ENCODE measurements around the gene TBC1D9B.

TBC1D9B gene

DNA sequence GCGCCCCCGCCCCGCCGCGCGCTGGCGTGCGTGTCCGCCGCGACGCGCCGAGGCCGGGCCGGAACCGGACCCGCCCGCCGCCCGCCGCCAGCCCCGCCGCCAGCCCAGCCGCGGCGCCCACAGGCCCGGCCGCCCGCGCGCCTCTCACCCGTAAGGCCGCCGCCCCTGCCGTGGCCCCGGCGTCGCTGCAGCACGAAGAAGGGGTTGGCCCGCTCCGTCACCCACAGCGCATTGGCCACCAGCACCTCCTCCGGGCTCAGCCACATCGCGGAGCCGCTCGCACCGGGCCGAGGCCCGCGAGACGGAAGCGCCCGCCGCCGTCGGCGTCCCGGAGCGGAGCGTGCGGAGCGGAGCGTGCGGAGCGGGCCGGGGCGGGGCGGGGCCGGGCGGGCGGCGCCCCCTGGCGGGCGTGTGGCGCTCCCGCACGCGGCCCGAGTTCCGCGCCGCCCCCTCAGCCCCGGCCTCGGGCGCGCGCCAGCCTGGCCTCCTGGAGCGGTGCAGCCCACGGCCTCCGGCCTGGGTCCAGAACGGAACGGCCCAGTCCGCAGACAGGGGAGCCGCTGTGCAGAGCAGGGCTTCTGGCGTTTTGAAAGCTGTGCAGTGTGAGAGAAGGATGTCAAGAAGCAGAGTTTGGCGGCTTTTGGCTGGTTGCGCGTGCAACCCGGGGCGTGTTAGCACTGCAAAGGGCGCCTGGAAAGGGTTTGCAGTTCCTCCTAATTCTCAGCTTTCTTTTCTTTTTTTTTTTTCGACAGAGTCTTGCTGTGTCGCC lies at the start of gene TBC1D9B:
TSS of gene TBC1D9B (minus strand) at position 342 of the 769 bp plus-strand sequence. CDS start at position 266, 76 bp downstream.
- peak; percentile 67 for DNase-seq

DNA sequence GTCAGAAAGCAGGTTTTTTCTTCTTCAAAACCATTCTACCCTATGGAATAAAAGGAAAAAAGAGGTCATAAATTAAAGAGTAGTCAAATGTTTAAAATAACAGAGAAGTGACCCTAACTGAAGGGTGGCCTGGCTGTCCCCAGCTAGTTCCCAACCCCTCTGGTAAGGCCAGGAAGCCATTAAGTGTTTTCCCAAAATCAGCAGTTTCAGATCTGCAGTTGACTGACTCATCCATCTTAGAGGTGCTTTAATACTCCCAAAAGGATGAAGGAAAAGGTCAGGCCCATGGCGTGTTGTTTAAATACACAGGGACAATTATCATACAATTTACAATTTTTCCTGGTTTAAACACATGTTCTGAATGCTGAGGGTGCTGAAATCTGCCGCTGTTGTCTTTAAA lies 47.9 kb upstream of the TBC1D9B start:
- no peak for DNase-seq

DNA sequence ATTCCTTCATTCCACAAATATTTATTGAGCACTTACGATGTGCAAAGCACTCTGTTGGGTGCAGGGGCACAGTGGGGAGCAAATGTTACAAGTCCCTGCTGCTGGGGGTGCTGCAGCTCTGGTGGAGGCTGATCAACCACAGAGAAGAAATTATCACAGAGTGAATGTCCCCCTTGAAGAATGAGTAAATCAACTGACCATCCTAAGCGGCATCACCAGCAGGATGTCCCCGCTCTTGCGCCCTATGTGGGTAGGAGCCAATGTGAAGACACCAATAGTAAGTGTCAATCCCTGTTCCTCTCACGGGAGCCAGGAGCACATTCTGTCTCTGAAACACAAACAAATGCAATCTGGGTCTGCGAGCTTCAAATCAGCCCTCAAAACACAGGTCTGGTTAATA lies 47.4 kb upstream of the TBC1D9B start:
- no peak for DNase-seq

DNA sequence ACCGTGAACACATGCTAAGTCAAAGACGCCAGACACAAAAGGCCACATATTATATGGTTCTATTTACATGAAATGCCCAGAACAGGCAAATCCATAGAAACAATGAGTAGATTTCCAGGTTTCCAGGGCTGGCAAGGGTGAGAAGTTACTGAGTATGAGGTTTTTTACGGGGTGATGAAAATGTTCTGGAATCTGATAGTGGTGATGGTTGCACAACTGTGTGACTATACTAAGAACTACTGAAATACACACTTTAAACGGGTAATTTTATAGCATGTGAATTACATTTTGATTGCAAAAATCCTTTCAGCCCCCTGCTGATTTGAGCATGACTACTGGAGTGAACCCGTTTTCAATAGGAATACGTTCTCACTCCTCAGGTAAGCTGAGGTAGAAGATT lies 46.7 kb upstream of the TBC1D9B start:
- DNase-seq, result no peak

DNA sequence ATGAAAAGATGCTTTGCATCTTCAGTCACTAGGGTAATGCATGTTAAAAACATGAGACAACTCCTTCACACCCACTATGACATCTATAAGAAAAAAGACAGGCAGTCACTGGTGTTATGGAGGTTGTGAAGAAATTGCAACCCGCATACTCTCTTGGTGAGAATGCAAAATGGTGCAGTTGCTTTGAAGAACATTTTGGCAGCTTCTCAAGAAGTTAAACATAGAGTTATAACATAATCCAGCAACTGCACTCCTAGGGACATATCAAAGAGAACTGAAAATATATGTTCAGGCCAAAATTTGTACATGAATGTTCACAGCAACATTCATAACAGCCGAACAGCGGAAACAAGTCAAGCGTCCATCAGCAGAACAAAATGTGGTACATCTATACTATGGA lies 46.3 kb upstream of the TBC1D9B start:
- DNase-seq, result no peak

DNA sequence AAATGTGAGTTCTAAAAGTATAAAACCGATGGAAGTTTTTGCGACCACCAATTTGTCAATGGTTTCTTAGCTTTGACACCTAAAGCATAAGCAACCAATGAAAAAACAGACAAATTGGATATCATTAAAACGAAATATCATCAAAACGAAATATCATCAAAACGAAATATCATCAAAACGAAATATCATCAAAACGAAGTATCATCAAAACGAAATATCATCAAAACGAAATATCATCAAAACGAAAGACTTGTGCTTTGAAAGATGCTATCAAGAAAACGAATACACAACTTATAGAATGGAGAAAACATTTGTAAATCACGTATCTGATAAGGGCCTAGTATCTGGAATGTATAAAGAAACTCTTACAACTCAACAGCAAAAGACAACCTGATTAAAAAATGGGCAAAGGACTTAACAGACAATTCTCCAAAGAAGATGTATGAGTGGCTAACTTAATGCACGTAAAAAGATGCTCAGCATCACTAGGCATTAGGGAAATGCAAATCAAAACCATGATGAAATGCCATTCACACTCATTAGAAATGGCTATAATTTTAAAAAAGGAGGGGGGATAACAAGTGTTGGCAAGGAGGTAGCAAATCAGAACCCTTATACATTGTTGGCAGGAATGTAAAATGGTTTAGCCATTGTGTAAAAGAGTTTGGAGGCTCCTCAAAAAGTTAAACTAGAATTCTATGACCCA lies 29.4 kb upstream of the TBC1D9B start:
- no peak for DNase-seq

DNA sequence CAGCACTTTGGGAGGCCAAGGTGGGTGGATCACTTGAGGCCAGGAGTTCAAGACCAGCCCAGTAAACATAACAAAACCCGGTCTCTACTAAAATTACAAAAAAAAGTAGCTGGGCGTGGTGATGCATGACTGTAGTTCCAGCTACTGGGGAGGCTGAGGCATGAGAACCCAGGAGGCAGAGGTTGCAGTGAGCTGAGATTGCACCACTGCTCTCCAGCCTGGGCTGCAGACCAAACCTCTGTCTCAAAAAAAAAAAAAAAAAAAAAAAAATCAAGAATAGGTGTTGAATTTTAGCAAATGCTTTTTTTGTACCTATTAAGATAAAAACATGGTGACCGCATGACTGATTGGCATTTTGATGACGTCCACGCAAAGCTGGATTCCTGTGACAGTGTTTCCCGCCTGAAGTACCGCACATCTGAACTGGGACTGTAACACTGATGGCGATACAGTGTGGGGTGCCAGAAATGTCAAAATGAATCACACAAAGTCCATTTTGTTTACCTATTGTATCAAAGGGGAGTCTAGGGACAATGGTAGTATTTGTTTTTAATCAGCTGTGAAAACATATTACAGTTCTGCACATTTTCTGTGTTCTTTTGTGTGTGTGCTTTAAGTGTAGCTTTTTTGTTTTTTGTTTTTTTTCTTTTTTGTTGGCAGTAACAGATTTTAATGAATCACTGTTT lies 23.2 kb upstream of the TBC1D9B start:
- no peak for DNase-seq

DNA sequence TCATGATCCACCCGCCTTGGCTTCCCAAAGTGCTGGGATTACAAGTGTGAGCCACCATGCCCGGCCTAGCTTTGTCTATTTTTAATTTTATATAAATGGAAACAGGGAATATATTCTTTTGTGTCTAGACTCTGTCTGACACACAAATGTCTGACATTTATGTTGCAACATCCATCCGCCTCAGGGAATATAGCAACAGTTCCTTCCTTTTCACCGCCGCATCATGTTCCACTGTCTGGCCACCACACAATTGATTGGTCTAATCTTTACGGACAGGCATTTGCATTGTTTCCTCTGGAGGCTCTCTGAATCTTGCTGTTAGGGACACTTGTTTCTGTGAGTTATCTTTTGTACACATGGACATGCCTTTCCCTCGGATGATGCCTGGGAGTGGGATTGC lies 20.1 kb upstream of the TBC1D9B start:
- DNase-seq, result no peak

DNA sequence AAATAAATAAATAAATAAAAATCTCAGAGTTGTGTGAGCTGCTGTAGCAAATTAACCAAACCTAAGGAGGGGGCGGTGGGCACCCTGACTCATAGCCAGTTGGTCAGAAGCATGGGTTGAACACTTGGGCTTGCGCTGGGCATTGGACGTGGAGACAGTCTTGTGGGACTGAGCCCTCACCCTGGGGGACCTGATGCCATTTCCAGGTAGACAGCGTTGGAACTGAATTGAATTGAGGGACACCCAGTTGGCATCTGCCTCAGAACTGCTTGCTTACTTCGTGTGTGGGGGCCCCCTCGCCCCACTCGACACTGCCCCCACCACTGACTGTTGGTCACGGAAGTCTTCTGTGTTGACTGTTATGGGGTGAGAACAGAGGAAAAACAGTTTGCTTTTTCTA lies 19.0 kb upstream of the TBC1D9B start:
- DNase-seq, result no peak

DNA sequence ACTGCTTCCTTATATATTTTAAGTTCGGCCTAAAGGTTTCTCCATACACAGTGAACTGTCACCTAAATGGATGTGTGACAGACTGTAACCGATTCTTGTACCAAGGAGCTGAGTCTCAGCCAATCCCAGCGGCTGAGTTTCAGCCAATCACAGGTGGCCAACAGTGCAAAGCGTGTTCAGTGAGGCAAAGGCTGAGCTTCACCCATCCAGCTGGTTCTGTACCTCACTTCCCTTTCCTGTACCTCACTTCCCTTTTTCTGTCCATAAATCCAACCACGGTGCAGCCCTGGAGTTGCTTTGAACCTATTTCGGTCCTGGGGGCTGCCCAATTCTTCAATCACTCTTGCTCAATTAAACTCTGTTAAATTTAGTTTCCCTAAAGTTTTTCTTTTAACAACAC lies 15.7 kb upstream of the TBC1D9B start:
- no peak for DNase-seq

DNA sequence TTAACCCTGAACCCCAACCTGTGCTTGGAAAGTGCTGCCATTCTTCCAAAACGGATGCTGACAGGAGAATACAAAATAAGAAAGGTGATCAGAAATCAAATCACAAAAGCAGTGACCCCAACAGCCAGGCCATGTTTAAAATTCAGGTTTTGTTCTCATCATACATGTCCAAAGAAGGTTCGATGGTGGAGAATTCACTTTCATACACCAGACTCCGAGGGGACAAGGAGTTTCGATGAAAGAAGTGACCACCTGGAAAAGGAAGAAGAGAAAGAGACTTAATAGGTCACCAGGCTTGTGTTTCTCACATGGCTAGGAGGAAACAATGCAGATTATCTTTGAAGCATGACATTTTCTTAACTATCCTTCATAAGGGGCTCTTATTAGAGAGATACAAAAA lies 12.5 kb upstream of the TBC1D9B start:
- DNase-seq, result no peak

DNA sequence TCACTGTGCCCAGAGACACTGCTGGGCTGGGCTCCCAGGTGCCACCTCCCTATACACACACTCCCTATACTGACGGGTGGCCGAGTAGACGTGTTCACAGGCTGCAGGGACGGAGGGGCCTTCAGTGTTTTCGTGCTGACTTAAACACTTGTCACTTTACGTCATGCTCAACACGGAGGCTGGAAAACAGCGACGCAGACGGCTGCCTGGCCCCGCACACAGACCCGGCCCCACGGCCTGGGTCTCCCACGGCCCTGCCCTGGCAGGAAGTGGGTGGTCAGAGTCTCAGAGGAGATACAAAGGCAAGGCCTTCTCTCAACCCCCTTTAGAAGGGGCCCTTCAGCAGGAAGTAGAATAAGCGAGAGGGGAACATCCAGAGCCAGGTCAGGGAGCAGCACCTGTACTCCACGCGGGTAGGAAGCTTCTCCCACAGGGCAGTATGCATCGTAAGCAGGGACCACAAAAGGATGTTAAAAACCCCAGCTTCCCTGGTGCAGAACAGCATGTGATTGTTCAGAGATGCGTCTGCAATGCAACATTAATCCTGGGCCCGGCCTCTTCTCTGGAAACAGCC lies 11.9 kb upstream of the TBC1D9B start:
- DNase-seq, result no peak

DNA sequence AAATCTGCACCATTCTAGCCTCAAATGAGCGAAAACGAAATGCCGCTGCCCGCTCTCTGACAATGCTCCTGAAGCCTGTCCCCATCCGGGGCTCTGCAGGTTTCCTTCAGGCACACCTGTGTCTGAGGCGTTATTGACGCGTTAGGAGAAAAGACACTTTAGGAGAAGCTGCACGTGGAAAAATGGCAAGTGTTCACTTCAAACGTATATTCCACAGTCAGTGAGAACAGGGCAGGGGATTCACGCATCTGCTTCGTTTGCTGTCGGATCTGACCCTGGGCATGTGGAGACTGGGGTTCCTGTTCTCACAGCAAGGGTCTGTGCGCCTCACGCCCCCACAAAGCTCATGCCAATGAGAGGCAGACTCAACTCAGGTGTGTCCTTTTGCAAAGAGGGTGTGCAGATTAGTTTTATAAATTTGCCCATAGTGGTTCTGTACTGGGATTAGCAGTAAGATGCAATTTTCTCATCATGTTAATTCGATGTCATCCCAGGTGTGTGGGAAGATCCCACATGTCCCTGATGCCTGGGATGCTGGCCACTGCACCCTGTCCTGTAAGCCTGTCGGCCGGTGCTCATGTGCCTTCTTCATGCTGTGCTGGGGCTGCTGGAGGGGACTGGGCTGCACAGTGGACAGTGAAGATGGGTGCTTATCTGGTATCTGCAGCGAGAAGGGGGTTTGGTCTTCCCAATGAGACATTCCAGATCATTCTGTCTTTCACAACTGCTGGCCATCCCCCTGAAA lies 11.2 kb upstream of the TBC1D9B start:
- DNase-seq, result no peak

DNA sequence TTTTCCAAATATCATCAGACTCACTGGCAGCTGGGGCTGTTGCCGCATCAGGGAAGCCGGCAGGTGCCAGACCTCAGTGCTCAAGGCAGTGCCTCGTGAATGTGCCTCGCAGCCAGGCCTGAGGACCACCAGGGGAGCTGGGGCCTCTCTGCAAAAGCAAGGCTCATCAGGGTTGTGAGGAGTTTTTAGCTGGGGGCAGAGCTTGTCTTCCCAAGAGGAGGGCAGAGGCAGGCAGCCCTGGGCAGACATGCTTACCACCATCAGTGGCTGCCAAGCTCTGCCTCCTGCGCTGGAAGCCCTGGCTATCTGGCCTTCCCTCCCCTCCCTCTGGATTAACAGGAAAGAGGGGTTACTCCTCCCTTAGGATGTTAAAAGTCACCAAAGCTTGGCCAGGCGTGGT lies 8.8 kb upstream of the TBC1D9B start:
- no peak for DNase-seq

DNA sequence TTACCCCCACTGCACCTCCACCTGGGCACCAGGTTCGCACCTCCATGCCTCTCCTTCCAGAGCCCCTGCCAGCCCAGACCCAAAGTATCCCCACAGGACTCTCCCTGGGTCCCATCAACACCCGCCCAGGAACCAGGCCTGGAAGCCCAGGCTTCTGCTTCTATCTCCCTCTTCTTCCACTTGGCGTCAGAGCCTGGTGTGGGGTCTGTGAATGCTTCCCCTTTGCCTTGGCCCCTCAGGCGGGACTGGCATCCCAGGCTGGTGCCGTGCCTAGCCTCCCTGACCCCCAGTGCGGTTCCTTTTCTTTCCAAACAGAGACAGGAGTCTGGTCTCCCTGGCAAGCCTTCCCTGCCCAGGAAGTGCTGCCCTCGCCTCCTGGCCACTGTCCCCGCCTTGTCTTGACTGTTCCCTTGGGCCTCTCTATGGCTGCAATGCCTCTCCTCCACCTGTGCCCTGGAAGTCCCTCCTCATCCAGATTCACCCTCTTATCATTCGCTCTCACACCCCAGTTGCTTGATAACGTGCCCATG lies 7.8 kb upstream of the TBC1D9B start:
- DNase-seq, result no peak

DNA sequence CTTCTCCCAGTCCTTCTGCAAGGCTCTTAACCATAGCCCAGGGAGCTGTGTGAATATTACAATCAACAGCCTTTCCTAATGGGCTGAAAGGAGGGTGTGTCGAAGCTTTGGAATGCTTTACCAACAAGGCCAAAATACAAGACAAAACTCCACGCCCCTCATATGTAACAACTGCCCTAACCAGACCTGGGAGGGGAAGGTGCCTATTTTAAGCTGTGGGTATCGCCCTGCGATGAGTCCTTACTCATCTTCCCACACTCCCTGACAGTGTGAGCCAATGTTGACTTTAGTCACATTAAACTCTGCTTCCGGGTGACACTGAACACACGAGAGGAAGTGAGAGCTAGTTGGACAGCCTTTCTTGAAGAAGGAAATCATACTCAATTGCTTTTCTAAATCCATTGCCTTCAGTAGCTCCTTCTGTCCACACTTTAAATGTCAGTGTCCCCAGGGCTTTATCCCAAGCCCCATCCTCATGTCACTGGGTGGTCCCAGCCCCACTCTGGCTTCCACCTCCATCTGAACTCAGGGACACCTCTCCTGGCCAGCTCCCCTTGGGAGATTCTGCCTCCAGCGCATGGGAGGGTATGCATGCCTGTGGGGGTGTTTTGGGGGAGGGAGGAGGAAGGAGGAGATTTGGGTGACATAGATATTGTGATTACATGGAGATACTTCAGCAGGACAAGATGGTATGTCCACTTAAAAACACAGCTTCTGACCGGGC lies 6.5 kb upstream of the TBC1D9B start:
- DNase-seq, result no peak

DNA sequence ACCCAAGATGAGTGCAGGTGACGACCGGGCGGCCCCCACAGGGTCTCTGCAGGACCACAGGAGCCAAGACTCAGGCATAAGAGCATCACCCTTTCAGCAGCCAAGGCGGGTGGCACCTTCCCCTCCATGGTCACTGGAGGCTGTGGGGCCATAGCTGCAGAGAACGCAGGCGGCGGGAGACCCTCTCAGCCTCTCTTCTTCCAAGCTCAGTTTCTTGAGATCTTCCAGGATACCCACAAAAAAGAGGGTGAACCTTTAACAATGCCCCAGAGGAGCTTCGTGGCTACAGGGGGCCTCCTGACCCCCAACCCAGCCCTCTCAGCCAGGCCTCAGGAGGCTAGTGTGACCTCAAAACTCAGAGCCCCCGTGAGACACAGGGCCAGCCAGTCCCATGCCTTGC lies 5.8 kb upstream of the TBC1D9B start:
- no peak for DNase-seq

DNA sequence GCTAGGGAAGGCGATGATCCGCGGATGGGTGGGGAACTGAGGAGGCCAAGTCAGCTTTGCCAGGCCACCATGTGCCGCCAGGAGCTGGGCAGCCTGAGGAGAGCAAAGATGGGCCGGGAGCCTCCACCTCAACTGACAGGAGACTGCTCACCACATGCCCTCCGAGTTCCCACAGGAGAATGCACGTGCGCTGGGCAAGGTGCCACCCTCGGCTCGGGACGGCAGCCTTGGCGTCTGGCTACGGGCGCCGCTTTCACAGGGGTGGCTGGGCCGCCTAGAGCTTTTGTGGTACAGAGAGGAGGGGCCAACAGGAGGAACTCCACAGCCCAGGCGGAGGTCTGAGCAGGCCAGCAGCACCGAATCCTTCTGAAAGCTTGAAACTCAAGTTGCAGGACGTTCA lies 5.3 kb upstream of the TBC1D9B start:
- DNase-seq, result no peak

DNA sequence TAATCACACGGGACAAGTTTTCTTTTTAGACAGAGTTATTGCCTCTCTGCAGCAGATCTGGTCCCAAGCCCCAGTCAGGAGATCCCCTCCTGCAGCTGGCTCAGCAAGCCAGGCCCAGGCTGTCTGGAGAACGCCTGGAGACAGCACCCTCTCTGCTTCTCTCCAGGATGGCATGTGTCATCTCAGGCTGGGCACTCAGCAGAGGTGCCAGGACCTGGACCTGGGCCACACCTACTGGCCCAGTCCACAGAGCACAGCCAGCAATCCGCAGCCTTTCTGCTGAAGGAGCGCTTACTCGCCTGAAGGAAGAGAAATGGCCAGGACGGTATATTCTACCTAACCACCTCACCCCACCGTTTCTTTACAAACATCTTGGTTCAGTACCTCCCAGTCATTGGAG lies 4.7 kb upstream of the TBC1D9B start:
- no peak for DNase-seq

DNA sequence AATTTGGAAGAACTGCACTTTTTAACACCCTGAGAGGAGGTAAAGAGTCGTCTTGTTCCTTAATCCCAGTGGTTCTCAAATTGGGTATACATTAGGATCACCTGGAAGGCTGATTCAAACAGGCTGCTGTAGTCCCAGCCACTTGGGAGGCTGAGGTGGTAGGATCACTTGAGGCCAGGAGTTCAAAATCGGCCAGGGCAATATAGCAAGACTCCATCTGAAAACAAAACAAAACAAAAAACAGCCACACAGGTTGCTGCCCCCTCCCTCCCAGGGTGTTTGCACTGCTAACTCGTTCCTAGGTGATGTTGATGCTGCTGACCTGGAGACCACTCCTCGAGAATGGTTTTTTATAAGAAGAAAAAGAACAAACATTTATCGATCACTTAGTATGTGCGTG lies 1.5 kb upstream of the TBC1D9B start:
- DNase-seq, result no peak

DNA sequence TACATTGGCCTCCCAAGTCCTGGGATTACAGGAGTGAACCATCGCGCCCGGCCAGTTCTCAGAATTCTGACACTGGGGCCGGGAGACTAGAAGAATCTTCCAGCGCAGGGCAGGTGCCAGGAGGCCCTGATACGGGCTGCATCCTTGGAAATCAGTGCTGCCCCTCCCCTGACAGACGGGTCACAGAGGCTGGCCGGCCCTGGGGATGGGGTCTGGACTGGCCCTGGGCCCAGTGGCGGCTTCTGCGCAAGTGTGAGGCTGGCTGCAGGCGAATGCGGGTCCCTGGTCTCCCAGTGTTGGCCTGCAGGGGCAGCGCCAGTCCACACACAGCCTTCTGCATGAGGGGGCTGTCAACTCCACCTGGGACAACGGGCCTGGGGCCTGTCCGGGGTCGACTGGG lies 831 bp upstream of the TBC1D9B start:
- DNase-seq, result no peak
